Measurements from ENCODE around the gene LOXHD1.

The LOXHD1 gene

DNA sequence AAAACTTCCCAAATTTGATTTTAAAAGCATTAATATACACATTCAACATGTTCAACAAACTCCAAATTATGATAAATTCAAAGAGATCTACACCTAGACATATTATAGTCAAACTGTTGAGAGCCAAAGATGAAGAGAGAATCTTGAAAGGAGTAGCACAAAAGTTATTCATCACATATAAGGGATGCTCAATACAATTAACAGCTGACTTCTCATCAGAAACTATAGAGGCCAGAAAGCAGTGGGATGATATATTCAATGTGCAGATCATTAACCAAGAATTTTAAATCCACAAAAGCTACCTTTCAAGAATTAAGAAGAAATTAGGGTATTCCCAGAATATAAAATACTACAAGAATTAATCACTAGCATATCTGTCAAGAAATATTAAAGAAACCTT is 75.4 kb downstream of the LOXHD1 start:
- H3K4me3 ChIP-seq: no peak overlapping the region
- H3K27ac ChIP-seq: no peak overlapping the region

DNA sequence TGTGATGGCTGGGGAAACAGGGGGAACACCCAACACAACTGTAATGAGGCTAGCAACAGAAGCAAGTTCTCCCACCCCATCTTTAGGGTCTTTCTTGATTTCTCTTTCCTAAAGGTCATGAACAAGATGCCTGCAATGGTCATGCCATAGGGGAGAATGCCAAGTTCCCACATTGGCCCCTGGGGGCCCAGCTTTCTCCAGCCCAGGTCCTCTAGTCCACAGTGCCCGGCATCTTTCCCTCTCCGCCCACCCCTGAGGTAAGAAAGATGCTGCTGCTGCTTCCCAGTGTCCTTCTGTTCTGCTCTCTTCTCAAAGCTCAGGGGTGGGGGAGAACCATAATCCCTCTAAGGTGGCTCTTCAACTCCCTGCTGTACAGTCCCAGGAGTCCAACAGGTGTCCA is 78.0 kb downstream of the LOXHD1 start:
- no peak overlapping the region for H3K27ac ChIP-seq
- H3K4me3 ChIP-seq: no peak overlapping the region

DNA sequence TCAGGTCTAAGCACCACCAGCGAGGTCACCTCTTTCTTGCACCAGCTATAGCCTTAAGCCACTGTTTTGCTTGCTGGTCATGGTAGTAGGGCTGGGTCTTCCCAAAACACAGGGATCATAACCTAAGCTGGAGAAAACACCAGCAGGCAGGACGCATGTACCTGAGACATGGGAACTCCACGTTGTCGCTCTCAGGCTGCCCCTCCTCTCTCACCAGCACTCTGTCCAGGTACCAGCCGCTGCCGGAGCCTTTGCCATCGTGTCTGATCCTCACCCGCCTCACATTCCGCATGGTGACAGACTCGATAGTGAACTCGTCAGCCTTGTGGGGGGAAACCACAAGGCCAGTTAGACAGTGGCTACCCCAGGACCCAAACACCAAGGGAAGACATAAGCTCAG is 79.5 kb downstream of the LOXHD1 start:
- Histone ChIP-seq H3K27ac (no peak overlapping the region), H3K4me3 (no peak overlapping the region)

DNA sequence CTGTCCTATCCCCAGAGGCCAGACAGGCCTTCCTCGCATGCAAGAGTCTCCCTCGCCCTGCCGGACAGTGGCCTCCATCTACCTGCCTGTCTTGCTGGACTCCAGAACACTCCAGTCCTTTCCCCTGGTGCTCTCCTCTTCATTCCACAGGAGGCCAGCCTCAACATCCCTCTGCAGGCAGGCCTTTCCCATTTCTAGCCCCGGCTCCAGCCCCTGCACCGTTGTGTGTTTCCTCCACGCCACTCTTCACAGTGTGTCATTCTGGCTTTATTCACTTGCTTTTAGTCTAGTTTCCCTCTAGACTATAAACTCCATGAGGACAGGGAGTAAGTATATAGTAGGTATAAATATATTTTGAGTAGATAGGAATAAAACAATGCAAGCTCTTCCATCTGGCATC is 81.2 kb downstream of the LOXHD1 start:
- Histone ChIP-seq H3K4me3 (no peak overlapping the region), H3K27ac (no peak overlapping the region)

DNA sequence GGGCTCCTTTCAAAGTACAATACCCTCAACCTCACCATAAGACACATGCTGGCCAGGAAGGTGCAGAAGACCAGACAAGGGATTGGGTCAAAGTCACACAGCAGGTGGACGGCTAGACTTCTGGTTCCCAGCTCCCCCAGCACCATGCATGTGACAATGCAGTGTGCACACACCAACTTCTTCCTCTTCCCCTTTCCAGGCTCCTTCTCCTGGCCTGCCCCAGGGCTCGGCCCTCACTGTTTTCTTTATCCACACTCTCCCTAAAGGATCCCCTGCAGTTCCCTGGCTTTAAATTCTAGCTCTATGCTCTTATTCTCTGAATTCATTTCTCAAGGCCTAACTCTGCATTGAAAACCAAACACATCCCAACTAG is 82.3 kb downstream of the LOXHD1 start:
- no peak overlapping the region for H3K27ac ChIP-seq

DNA sequence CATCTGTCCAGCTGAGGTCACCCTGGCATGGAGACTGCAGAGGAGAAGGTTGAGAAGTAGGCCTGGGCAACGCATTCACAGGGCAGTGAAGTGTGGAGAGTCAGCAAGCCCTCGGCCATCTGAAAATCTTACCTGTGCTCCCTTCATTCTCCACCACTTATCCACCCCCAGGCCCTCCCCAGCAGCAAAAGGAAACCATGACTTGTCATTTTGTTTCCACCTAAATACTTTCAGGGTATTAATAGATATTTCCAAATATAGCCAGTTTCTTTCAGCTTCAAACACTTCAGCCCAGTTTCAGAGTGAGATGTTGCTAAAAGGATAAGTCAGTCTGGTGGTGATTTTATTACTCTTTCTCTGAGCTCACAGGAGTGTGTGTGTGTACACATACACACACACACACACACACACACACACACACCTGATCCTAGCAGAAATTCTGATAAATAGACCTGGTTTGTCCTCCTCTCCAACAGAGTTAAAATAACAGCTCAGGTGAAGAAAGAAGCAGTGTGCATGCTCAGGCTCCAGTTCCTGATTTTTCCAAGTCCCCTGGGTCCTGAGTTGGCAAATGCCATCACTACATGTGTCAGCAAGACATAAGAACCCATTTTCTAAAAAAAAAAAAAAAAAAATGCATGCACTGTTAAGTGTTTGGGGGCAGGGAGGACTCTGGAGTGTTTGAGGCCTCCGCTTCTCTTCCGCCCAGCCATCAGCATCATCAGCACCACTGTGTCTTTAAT is 82.8 kb downstream of the LOXHD1 start:
- no peak overlapping the region for H3K27ac ChIP-seq
- no peak overlapping the region for H3K4me3 ChIP-seq

More for the DNA sequence above, 82.3 kb downstream of the LOXHD1 start:
- H3K4me3 ChIP-seq: no peak overlapping the region

DNA sequence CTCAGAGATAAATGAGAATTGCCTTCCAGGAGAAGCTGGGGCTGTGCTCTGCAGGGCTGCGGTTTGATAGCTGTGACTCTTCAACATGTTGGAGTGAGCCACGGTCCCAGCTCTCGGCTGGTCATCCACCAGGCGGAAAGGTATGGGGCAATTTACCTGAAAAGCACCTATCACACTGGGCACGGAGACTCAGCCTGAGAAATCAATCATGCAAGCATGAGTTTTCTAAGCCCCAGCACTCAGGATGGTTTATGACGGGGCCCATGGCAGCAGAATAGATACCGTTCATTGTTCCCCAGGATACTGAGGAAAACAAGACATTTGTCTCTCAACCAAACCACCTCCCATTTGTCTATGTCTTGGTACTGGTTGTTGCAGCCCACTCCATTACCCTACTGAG is 83.9 kb downstream of the LOXHD1 start:
- Histone ChIP-seq H3K4me3 (no peak overlapping the region), H3K27ac (no peak overlapping the region)

DNA sequence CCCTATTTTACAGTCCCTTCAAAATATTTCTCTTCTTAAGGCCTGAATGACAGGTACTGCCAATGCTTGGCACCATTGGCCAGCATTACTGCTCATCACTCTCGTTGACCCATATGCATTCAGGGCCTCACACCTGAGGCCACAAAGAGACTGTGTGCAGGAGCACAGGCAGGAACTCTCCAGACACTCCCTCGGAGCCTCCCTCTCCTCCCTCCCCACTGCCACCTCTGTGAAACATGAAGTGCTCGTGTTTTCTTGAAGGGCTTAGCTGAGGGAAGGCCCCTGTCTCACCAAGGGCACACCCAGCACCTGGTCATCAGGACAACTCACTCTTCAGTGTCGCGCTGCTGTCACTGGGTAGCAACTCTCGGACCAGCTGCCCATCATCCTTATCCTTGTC is 85.3 kb downstream of the LOXHD1 start:
- Histone ChIP-seq H3K4me3 (no peak overlapping the region), H3K27ac (no peak overlapping the region)

DNA sequence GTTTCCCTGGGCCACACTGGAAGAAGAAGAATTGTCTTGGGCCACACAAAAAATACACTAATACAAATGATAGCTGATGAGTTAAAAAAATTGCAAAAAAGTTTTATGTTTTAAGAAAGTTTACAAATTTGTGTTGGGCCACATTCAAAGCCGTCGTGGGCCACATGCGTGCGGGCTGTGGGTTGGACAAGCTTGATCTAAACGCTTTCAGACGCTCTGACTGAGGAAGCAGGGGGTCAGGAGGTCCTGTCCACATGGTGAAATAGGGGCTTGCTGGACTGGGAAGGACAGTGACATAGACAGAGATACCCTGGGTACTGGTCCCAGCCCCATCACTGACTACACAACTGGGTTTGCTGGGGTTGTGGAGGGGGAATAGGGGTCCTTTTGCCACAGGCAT is 86.4 kb downstream of the LOXHD1 start:
- H3K27ac ChIP-seq: no peak overlapping the region
- no peak overlapping the region for H3K4me3 ChIP-seq

DNA sequence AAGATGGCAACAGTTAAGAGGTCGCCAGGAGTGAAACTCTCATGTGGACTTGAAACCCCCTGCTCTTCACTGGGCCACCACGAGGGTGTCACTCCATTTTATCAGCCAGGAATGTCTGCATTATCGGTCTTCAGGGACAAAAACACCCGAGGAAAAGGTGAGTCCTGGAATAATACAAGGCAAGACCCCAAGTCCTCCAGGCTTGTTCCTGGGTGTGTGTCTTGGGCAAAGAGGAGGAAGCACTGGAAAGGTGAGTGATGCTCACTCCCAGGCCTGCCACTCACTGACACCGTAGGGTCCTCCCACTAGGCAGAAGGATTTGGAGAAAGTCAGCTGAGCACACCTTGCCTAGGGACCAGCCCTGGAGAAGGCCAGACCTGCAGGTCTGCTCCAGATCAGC is 86.9 kb downstream of the LOXHD1 start:
- H3K4me3 ChIP-seq: no peak overlapping the region
- H3K27ac ChIP-seq: no peak overlapping the region

DNA sequence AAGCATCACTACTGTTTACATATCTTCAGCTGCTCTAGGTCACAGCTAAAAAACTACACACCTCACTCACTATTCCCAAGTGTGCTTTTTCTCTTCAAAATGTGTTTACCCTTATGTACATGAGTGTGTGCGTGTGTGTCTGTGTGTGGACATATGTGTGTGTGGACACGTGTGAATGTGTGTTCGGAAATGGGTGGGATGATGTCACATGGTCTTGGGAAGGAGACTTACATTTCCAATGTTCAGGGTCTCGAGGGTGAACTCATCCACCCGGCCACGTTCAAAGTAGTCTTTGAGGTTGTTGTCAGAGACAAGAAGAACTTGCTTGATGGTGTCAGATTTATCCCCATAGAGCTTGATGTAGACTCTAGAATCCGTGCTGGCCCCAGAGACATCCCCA is 87.8 kb downstream of the LOXHD1 start:
- Histone ChIP-seq H3K27ac (no peak overlapping the region), H3K4me3 (no peak overlapping the region)

DNA sequence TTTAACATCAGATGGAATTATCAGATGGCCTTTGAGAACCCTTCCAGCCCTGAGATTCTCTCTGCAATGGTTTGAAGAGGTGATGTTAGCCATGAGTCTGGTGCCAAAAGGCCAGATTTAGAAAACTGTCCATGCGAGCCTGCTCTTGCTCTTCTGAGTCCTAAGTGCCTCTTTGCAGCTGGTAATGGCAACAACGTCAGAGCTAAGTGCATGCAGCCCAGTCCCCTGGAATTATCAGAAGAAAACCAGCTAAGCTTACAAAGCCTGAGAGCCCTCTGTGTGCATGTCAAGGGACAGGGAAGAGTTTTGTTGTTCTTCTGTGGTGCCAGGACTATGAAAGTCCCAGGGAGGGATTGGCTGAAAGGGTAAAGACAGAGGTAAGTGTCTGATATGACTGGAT is 89.8 kb downstream of the LOXHD1 start:
- no peak overlapping the region for H3K27ac ChIP-seq
- H3K4me3 ChIP-seq: no peak overlapping the region

DNA sequence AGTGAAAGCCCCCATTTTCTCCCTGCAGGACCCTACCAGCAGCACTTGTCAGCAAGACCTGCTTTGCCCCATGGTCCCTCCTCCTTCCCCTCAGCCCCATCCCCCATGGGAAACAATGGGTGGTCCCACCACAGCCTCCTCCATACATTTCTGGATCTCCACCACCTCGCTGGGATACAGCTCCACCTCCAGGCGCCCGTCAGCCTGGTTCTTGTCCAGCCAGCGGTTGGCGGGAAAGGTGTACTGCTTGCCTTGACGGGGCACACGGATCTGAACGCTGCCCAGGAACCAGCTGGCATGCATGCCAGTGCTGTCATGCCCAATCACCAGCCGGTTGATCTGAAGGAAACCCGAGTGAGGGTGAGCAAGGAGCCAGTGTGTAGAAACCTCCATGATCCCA is 90.9 kb downstream of the LOXHD1 start:
- H3K27ac ChIP-seq: no peak overlapping the region
- no peak overlapping the region for H3K4me3 ChIP-seq

DNA sequence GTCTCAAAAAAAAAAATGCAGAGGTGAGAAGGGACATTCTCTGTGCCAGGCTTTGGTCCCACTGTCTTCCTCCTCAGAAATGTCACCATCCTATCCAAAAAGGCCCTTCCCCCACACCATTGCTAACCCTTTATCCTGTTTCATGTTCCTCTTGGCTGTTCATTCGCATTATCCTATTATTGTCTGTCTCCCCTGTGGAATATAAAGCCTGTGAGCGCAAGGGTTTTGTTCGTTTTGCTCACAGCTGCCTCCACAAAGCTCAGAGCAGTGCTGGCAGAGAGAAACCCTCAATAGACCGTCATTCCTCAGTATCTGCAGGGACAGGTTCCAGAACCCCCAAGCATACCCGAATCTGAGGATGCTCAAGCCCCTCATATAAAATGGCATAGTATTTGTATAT is 91.8 kb downstream of the LOXHD1 start:
- H3K27ac ChIP-seq: no peak overlapping the region
- H3K4me3 ChIP-seq: no peak overlapping the region

DNA sequence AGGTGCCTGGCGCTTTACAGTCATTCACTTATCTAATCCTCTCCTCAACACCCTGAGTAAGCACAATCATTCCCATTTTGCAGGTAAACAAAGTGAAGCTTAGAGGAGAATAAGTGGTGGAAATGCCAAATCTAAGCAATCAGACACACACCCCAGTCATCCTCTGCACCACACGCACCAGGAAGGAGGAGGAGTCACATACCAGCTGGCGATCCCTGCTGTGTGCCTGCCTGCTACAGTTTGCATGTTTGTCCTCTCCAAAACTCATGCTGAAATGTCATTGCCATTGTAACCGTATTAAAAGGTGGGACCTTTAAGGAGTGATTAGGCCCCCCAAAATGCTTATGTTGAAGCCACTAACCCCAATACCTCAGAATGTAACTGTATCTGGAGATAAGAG is 93.7 kb downstream of the LOXHD1 start:
- no peak overlapping the region for H3K27ac ChIP-seq
- no peak overlapping the region for H3K4me3 ChIP-seq

DNA sequence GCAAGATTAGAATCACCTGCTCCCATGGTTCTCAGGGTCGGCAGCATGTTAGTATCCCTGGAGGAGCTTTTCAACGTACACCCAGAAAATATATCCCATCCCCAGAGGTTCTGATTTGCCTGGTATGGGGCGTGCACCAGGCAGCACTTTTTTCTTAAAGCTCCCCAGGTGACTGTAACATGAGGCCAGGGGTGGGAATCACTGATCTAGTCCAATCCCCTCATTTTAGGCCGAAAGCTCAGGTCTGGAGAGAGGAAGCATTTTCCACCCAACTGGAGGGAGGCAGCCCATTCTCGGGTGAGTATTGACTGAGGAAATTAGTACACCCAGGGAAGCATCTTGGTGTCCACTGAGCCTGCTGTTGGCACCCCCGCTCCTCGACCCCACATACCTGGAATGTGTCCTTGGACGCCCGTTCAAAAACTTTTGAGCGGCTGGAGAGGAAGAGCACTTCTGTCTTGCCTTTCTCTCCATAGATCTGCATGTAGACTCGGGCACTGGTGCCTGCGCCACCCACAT is 94.3 kb downstream of the LOXHD1 start:
- Histone ChIP-seq H3K27ac (no peak overlapping the region), H3K4me3 (no peak overlapping the region)

DNA sequence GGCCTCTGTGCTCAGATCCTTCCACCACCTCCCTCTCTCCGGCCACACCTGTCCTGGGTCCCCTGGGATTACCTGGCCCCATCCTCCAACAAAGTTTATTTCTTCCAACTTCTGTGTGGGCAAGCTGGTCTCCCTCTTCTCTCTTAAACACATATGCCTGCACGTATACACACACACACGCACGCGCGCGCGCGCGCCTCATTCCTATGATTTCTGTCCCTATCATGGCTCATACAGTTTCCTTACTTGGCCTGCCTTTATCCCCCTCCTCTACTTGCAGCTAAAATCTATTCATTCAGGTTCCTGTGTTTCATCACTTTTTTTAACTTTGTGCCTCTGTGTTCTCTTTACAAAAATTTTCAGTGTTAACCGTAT is 96.4 kb downstream of the LOXHD1 start:
- no peak overlapping the region for H3K27ac ChIP-seq
- H3K4me3 ChIP-seq: no peak overlapping the region

DNA sequence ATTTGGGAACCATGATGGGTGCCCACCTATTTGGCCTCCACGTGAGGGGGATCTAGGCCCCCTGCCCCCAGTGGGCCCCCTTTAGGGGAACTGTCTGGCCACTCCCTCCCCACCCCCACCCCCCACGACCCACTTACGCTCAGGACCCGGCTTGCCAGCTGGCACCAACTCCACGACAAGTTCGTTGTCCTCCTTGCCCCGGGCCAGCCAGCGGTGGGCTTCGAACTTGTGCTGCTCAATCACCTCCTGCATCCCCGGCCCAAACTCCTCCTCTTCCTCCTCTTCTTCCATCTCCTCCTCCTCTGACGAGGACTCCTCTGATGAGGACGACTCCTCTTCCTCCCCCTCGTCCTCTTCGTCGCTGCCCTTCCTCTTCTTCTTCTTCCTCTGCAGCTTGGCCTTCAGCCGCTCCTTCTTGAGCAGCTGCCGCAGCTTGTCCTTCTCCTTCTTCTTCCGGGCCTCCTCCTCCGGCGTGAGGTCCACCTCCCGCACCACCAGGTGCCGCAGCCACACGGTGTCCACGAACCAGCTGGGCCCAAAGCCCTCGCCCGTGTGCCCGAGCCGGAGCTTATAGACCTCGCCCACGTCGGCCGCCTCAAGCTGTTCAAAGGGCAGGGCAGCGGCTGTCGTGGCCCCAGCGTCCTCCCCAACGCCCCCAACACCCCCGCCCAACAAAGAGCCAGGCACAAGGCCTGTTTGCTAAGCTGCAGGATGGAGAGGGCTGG is 96.9 kb downstream of the LOXHD1 start:
- no peak overlapping the region for H3K4me3 ChIP-seq
- H3K27ac ChIP-seq: no peak overlapping the region

DNA sequence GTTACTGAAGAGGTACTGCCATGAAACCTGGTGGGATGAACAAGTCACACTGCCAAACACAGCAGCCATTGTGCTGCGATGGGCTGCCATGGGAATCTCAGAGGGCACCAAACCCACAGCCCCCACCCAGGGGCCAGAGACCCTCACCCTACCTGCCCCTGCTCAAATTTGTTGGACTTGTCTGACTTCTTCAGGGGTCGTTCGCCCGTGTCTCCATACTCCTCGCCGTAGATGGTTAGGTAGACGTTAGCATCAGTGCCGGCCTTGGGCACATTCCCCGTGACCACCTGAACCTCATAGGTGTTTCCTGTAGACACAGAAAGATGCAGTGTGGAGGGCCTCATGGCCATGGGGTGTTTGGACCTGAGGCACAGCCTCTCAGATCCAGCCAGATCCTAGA is 97.7 kb downstream of the LOXHD1 start:
- Histone ChIP-seq H3K4me3 (no peak overlapping the region), H3K27ac (no peak overlapping the region)

DNA sequence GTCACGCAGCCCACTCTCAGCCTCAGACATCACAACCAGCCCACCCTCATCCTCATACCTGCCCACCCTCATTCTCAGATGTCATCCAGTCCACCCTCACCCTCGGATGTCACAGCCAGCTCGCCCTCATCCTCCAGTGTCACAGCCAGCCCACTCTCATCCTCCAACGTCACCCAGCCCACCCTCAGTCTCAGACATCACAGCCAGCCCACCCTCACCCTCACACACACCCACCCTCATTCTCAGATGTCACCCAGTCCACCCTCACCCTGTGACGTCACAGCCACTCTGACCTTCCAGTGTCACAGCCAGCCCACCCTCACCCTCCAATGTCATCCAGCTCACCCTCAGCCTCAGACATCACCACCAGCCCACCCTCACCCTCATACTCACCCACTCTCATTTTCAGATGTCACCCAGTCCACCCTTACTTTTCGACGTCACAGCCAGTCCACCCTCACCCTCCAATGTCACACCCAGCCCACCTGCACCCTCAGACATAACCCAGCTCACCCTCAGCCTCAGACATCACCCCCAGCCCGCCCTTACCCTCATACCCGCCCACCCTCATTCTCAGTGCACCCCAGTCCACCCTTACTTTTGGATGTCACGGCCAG is 100.3 kb downstream of the LOXHD1 start:
- Histone ChIP-seq H3K27ac (no peak overlapping the region), H3K4me3 (no peak overlapping the region)

DNA sequence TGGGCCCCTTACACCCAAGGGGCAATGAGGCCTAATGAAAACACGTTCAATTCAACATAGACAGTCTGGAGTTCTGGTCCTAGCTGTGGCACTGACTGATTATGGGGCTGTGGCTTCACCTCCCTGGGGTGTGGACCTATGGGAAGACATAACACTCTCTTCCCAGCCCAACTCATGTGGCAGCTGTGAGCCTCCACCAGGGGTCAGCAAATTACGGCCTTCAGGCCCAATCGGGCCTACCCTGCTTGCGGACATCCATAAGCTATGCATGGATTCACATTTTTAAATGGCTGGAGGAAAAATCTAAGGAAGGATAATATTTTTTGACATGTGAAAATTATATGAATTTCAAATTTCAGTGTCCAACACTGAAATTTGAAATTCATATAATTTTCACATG is 101.3 kb downstream of the LOXHD1 start:
- H3K4me3 ChIP-seq: no peak overlapping the region
- H3K27ac ChIP-seq: no peak overlapping the region
